ENCODE measurements around the gene REXO5. TPM values are rescaled to one million over a fixed set of nuclear protein-coding genes. Genes with fewer than 3 reads are reported as not detected.
A peak's percentile ranks its signal among the peaks of the same experiment; 100 is the strongest.

The REXO5 gene
- total RNA-seq, 1 experiment from 2014 or later, result 6.7 TPM

GRCh38 chr16:20868890-20869289 is 62.6 kb downstream of the REXO5 start:
- Mint-ChIP-seq H3K36me3 (ENCODE audit: insufficient read depth in 1 of 3, low read depth in 3 of 3) (peaks cover 0 to 4% (median 3%) of the 10 kb centered on the region in 3 experiments; a peak in 4 of 7 replicates), H3K4me3 (no peak overlapping the region), H3K4me1 (peaks cover 26 to 28% of the 10 kb centered on the region in 2 experiments), H3K27ac (peak overlapping the region in 1 of 3 experiments; percentile 23; a peak in 3 of 7 replicates), H3K9me3 (no peaks in the 10 kb centered on the region), H3K27me3 (ENCODE audit: low read depth) (no peaks in the 10 kb centered on the region)
- Histone ChIP-seq H2BK120ac (ENCODE audit: low read depth, low read length, poor library complexity, severe bottlenecking) (no peak overlapping the region), H2BK12ac (ENCODE audit: insufficient read length, low read depth, low read length) (no peak overlapping the region), H3K56ac (ENCODE audit: insufficient read length, low read depth, low read length) (no peak overlapping the region), H3K14ac (ENCODE audit: insufficient read depth, low read length) (no peak overlapping the region; the same call in 1 of the 2 replicates), H4K20me1 (ENCODE audit: control insufficient read depth, insufficient read depth, insufficient read length) (no peaks in the 10 kb centered on the region), H2BK5ac (ENCODE audit: insufficient read length, low read length) (no peak overlapping the region), H3T11ph (ENCODE audit: low read length) (no peak overlapping the region), H4K91ac (ENCODE audit: insufficient read length, low read depth, low read length) (no peak overlapping the region), H3K23me2 (ENCODE audit: insufficient read length, low read depth, low read length, poor library complexity, severe bottlenecking) (no peaks in the 10 kb centered on the region), H3K79me1 (ENCODE audit: insufficient read depth, low read depth, low read length, poor library complexity, severe bottlenecking) (peaks cover 12% of the 10 kb centered on the region), H3K4me1 (ENCODE audit: insufficient read depth, low read length) (no peaks in the 10 kb centered on the region), H3K9ac (ENCODE audit: extremely low read depth, insufficient read length, low read length) (no peak overlapping the region), H3K23ac (ENCODE audit: insufficient read length, low read depth, low read length) (no peak overlapping the region), H3K18ac (ENCODE audit: insufficient read length, low read depth, low read length) (no peak overlapping the region), H3K9me3 (ENCODE audit: control insufficient read depth, low read depth, low read length) (no peaks in the 10 kb centered on the region), H3K4me2 (ENCODE audit: insufficient read depth, insufficient read length, low read length) (no peak overlapping the region), H2BK20ac (ENCODE audit: low read depth, low read length, poor library complexity, severe bottlenecking) (no peak overlapping the region), H4K5ac (ENCODE audit: insufficient read length, low read depth, low read length) (no peak overlapping the region), H3K79me2 (ENCODE audit: insufficient read depth, low read length) (peaks cover 6% of the 10 kb centered on the region; the same call in 1 of the 2 replicates), H3K4ac (ENCODE audit: low read depth, low read length) (no peak overlapping the region), H2AK5ac (ENCODE audit: insufficient read length, low read length) (no peak overlapping the region), H3K27me3 (ENCODE audit: insufficient read depth, low read length) (no peaks in the 10 kb centered on the region), H3K27ac (ENCODE audit: insufficient read length, low read depth, low read length) (no peak overlapping the region), H4K8ac (replicated peaks; ENCODE audit: insufficient read length, low read depth, low read length) (no peak overlapping the region), H2BK15ac (ENCODE audit: low read depth, low read length) (no peak overlapping the region), H2AFZ (ENCODE audit: low read length) (no peak overlapping the region)
- no CpG with 5 or more reads among the region's 3 CpGs for WGBS (ENCODE audit: extremely low coverage, insufficient read length, low lambda C conversion rate)
- TF ChIP-seq CTCF (conservative IDR thresholded peaks at IDR 0.05), result no peak
- DNase-seq, result no peak

All from H9 (cell line).